ENCODE measurements around the gene NRDC. TPM values are rescaled to one million over a fixed set of nuclear protein-coding genes. Genes with fewer than 3 reads are reported as not detected.

The NRDC gene
- total RNA-seq, 1 experiment from 2014 or later, result 176 TPM

DNA sequence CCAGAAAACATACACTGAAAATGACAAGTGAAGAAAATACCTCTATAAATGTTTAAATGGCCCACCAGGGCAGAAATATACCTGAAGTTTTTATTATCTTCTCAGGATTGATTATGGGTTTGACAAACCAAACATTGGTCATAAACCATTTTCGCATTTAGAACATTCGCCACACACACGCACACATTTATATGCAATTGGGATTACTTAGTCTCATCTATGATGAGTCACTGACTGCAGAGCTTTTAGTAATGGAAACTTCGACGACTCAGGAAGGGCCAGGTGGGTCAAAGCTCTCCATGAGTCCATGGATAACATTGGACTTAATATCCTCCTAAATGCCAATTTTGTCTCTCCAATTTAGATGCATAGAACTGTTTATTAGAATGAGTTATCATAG lies 16.9 kb downstream of the NRDC start:
- no peak overlapping the region for H3K27ac Mint-ChIP-seq (ENCODE audit: low read depth, unreplicated experiment)
- DNase-seq (ENCODE audit: unreplicated experiment), result no peak
- POLR2A ChIA-PET, result no interaction called here

DNA sequence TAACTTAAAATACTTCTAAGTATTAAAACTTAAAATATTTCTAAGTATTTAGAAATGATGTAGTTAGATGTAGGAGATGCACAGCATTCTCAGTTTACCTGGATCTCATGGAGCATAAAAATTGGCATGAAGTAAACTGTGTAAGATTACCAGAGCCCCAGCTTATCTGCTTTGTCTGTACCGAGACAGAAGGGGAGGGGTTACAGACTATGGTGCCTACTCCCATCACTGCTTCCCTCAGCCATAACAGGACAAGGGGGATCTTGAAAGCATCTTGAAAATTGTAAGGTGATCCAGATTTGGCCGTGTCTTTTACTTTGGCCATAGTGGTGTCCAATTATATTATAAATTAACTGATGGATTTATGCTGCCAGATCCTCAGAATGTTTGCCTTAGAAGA lies 18.8 kb downstream of the NRDC start:
- no peak for DNase-seq (ENCODE audit: unreplicated experiment)
- H3K27me3 Mint-ChIP-seq (ENCODE audit: insufficient read depth, unreplicated experiment), result no peaks in the 10 kb centered on the region
- no peaks in the 10 kb centered on the region for H3K9me3 Mint-ChIP-seq (ENCODE audit: unreplicated experiment)
- no peak overlapping the region for H3K4me3 Mint-ChIP-seq (ENCODE audit: unreplicated experiment)
- H3K4me1 Mint-ChIP-seq (ENCODE audit: insufficient read depth, unreplicated experiment), result no peaks in the 10 kb centered on the region
- BruUV-seq (replicated peaks), result no TSS peak
- TF ChIP-seq, protein P1, sequence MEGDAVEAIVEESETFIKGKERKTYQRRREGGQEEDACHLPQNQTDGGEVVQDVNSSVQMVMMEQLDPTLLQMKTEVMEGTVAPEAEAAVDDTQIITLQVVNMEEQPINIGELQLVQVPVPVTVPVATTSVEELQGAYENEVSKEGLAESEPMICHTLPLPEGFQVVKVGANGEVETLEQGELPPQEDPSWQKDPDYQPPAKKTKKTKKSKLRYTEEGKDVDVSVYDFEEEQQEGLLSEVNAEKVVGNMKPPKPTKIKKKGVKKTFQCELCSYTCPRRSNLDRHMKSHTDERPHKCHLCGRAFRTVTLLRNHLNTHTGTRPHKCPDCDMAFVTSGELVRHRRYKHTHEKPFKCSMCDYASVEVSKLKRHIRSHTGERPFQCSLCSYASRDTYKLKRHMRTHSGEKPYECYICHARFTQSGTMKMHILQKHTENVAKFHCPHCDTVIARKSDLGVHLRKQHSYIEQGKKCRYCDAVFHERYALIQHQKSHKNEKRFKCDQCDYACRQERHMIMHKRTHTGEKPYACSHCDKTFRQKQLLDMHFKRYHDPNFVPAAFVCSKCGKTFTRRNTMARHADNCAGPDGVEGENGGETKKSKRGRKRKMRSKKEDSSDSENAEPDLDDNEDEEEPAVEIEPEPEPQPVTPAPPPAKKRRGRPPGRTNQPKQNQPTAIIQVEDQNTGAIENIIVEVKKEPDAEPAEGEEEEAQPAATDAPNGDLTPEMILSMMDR (IDR thresholded peaks at IDR 0.05; ENCODE audit: unreplicated experiment), result no peak
- ChIA-PET CTCF (no interaction called here), POLR2A (no interaction called here)
- H3K36me3 Mint-ChIP-seq (ENCODE audit: insufficient read depth, unreplicated experiment), result peaks cover 27% of the 10 kb centered on the region
- intact Hi-C loops (cut with micrococcal nuclease), result no loop called here
- no peak overlapping the region for H3K27ac Mint-ChIP-seq (ENCODE audit: low read depth, unreplicated experiment)

More for the DNA sequence above, 16.9 kb downstream of the NRDC start:
- no peaks in the 10 kb centered on the region for H3K27me3 Mint-ChIP-seq (ENCODE audit: insufficient read depth, unreplicated experiment)
- H3K4me3 Mint-ChIP-seq (ENCODE audit: unreplicated experiment), result no peak overlapping the region
- CTCF ChIA-PET, result no interaction called here
- H3K4me1 Mint-ChIP-seq (ENCODE audit: insufficient read depth, unreplicated experiment), result no peaks in the 10 kb centered on the region
- peaks cover 19% of the 10 kb centered on the region for H3K36me3 Mint-ChIP-seq (ENCODE audit: insufficient read depth, unreplicated experiment)
- BruUV-seq (replicated peaks), result no TSS peak
- no peaks in the 10 kb centered on the region for H3K9me3 Mint-ChIP-seq (ENCODE audit: unreplicated experiment)
- TF ChIP-seq, protein P1 (IDR thresholded peaks at IDR 0.05; ENCODE audit: unreplicated experiment), result no peak
- intact Hi-C loops (cut with micrococcal nuclease), result no loop called here

DNA sequence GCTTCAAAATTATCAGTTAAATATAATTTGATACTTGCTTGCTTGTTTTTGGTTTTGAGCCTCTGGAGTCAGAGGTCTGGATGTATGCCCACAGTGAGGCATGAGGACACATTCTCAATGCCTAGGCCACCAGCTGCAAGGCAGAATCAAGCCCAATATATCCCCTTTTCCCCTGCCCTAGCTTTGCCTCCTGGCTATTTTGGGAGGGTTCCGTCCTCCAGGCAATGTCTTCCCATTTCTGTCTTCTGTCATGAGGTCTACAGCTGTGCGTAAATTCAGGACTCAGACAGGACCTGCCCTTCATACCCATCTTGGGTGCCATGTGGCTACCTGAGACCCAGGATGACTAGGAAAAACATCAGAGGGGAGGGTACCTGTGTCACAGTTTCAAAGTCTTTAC lies 19.2 kb downstream of the NRDC start:
- Mint-ChIP-seq H3K4me1 (ENCODE audit: insufficient read depth, unreplicated experiment) (no peaks in the 10 kb centered on the region), H3K27me3 (ENCODE audit: insufficient read depth, unreplicated experiment) (no peaks in the 10 kb centered on the region), H3K36me3 (ENCODE audit: insufficient read depth, unreplicated experiment) (peaks cover 31% of the 10 kb centered on the region), H3K27ac (ENCODE audit: low read depth, unreplicated experiment) (no peak overlapping the region), H3K9me3 (ENCODE audit: unreplicated experiment) (no peaks in the 10 kb centered on the region), H3K4me3 (ENCODE audit: unreplicated experiment) (no peak overlapping the region)
- DNase-seq (ENCODE audit: unreplicated experiment), result no peak
- ChIA-PET CTCF (no interaction called here), POLR2A (interaction anchor here (1.0 to 1.4 kb wide), 2 partner anchors 10 to 12 kb away, joined by 3 to 4 read pairs; no protein-coding TSS in a partner anchor)
- intact Hi-C loops (cut with micrococcal nuclease), result no loop called here
- BruUV-seq (replicated peaks), result no TSS peak
- TF ChIP-seq, protein P1 (IDR thresholded peaks at IDR 0.05; ENCODE audit: unreplicated experiment), result no peak

GRCh38 chr1:51858892-51859291 lies 19.6 kb downstream of the NRDC start:
- no peaks in the 10 kb centered on the region for H3K4me1 Mint-ChIP-seq (ENCODE audit: insufficient read depth, unreplicated experiment)

More at GRCh38 chr1:51858892-51859291, 19.6 kb downstream of the NRDC start:
- H3K36me3 Mint-ChIP-seq (ENCODE audit: insufficient read depth, unreplicated experiment), result peaks cover 36% of the 10 kb centered on the region
- no peaks in the 10 kb centered on the region for H3K9me3 Mint-ChIP-seq (ENCODE audit: unreplicated experiment)
- intact Hi-C loops (cut with micrococcal nuclease), result no loop called here
- BruUV-seq (replicated peaks), result no TSS peak
- TF ChIP-seq, protein P1 (IDR thresholded peaks at IDR 0.05; ENCODE audit: unreplicated experiment), result no peak
- no peaks in the 10 kb centered on the region for H3K27me3 Mint-ChIP-seq (ENCODE audit: insufficient read depth, unreplicated experiment)
- CTCF ChIA-PET, result interaction anchor here (0.7 kb wide), 1 partner anchor 884 kb away, joined by 3 read pairs; no protein-coding TSS in a partner anchor
- POLR2A ChIA-PET, result interaction anchor here (1.0 to 1.4 kb wide), 2 partner anchors 11 to 12 kb away, joined by 3 to 4 read pairs; no protein-coding TSS in a partner anchor
- no peak overlapping the region for H3K4me3 Mint-ChIP-seq (ENCODE audit: unreplicated experiment)
- H3K27ac Mint-ChIP-seq (ENCODE audit: low read depth, unreplicated experiment), result no peak overlapping the region
- DNase-seq (ENCODE audit: unreplicated experiment), result no peak
